ENCODE results near the gene STARD13.
"Not testable (repeated sequence)": the region's sequence is repeated elsewhere in the genome, so short reads cannot be mapped to it uniquely, and the experiment has no call there.

Gene STARD13

DNA sequence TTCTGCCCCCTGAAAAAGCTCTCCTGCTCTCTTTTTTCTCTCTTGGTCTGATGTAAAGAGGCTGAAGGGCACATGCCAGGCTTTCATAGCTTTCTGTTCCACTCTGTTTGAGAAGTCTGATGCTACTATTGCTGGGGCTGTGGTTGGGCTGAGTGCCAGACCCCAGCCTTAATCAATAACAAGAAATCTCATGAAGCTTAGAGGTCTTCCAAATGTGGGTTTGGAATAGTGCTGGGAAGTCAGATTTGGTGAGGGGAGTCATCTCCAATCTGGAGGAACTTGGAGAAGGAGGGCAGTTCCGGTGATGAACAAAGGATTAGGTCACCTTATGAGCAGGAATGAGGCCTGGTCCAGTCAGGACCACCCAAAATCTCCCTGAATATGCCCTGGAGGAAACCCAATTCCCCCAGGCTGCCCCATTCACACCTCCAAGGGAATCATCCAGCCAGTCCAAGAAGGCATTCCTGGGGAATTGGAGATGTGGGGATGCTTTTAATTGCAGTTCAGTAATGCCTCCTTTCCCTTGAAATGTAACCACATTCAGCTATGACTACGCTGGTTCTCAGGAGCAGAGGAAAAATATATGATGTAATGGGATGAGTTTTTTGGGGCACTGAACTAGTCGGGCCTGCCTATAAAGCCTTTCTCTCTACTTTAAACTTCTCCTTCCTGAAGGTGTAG, 102.0 kb downstream of the STARD13 start:
- DNase-seq, result no peak
- Histone ChIP-seq H3K9me3 (ENCODE audit: control insufficient read depth, low read length) (no peaks in the 10 kb centered on the region), H3K27me3 (replicated peaks; ENCODE audit: control insufficient read depth, insufficient read depth, low read length, poor library complexity, severe bottlenecking) (no peaks in the 10 kb centered on the region), H3K4me1 (ENCODE audit: control insufficient read depth, insufficient read depth, low read length, poor library complexity, severe bottlenecking) (no peaks in the 10 kb centered on the region), H3K4me3 (ENCODE audit: insufficient read depth, low read depth, low read length, poor library complexity, severe bottlenecking) (no peak overlapping the region), H3K36me3 (ENCODE audit: control insufficient read depth, insufficient read depth, low read length) (no peaks in the 10 kb centered on the region), H3K27ac (ENCODE audit: insufficient read depth, low read length, poor library complexity, severe bottlenecking) (no peak overlapping the region)

DNA sequence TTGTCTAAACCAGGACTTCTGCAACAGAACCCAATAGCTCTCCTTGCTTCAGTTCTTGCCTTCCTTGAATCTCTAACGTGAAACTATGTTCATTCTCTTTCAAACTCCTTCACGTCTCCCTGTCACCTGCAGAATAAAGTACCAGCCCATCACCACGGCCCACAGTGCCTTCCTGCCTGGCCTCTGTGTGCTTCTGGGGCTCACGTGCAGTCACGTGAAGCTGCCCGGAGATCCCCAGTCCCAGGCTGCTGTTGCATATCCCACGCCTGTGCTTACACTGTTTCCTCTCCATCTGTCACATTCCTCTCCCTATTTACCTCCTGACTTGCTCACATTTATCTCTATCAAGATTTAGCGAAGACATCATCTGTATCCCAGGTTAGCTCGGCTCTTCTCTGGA, 102.8 kb downstream of the STARD13 start:
- Histone ChIP-seq H3K27ac (ENCODE audit: insufficient read depth, low read length, poor library complexity, severe bottlenecking) (no peak overlapping the region), H3K36me3 (ENCODE audit: control insufficient read depth, insufficient read depth, low read length) (no peaks in the 10 kb centered on the region), H3K27me3 (replicated peaks; ENCODE audit: control insufficient read depth, insufficient read depth, low read length, poor library complexity, severe bottlenecking) (no peaks in the 10 kb centered on the region), H3K4me3 (ENCODE audit: insufficient read depth, low read depth, low read length, poor library complexity, severe bottlenecking) (no peak overlapping the region), H3K9me3 (ENCODE audit: control insufficient read depth, low read length) (no peaks in the 10 kb centered on the region), H3K4me1 (ENCODE audit: control insufficient read depth, insufficient read depth, low read length, poor library complexity, severe bottlenecking) (no peaks in the 10 kb centered on the region)
- DNase-seq, result no peak

DNA sequence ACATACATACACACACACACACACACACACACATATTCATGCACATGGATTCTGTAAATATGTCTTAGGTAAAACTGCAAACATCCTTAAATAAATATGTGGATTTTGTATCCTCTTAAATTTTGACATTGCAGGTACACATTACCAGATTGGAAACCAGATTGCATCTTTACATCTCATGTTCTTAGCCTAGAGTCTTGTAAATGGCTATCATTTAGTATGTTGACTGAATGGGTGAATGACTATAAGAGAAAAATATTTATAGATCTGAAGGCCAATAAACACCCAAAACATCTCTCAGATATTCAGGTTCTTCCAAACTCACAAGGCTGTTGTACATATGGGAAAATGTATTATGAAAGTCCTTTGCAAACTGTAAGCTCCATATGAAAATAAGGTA, 104.3 kb downstream of the STARD13 start:
- no peaks in the 10 kb centered on the region for H3K27me3 ChIP-seq (replicated peaks; ENCODE audit: control insufficient read depth, insufficient read depth, low read length, poor library complexity, severe bottlenecking)
- H3K27ac ChIP-seq (ENCODE audit: insufficient read depth, low read length, poor library complexity, severe bottlenecking), result no peak overlapping the region
- H3K4me3 ChIP-seq (ENCODE audit: insufficient read depth, low read depth, low read length, poor library complexity, severe bottlenecking), result no peak overlapping the region
- no peak for DNase-seq
- H3K4me1 ChIP-seq (ENCODE audit: control insufficient read depth, insufficient read depth, low read length, poor library complexity, severe bottlenecking), result no peaks in the 10 kb centered on the region
- no peaks in the 10 kb centered on the region for H3K9me3 ChIP-seq (ENCODE audit: control insufficient read depth, low read length)
- no peaks in the 10 kb centered on the region for H3K36me3 ChIP-seq (ENCODE audit: control insufficient read depth, insufficient read depth, low read length)

DNA sequence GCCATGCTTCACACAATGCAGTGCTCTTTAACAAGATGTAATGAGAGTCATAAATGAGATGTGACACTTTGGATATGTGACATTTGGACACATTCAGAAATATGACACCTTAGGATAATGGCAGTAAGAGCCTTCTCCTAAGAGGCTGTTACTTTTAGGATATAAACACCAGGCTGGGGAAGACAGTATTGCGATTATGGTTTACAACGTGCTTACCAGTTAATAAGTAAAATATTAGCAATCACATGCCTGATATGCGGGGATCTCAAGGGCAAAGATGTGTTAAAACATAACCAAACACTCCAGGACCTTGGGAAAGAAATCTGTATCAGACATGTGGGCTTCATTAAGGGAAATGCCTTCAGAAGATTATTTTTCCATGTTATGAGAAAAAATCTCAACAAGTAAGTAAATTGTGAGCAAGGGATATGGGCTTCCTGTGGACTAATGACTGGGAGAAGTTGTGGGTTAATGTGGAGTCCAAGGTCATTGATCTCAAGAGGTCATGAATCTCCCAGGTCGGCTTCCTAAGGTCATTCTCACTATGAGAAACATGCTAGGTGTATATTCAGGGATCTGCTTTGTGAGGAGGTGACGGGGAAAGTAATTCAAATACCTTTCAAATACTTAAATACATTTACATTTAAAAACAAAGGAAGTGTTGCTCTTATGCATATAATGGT, 105.3 kb downstream of the STARD13 start:
- H3K9me3 ChIP-seq (ENCODE audit: control insufficient read depth, low read length), result no peaks in the 10 kb centered on the region
- H3K36me3 ChIP-seq (ENCODE audit: control insufficient read depth, insufficient read depth, low read length), result no peaks in the 10 kb centered on the region
- H3K27me3 ChIP-seq (replicated peaks; ENCODE audit: control insufficient read depth, insufficient read depth, low read length, poor library complexity, severe bottlenecking), result no peaks in the 10 kb centered on the region
- H3K27ac ChIP-seq (ENCODE audit: insufficient read depth, low read length, poor library complexity, severe bottlenecking), result no peak overlapping the region
- no peak overlapping the region for H3K4me3 ChIP-seq (ENCODE audit: insufficient read depth, low read depth, low read length, poor library complexity, severe bottlenecking)
- no peak for DNase-seq
- H3K4me1 ChIP-seq (ENCODE audit: control insufficient read depth, insufficient read depth, low read length, poor library complexity, severe bottlenecking), result no peaks in the 10 kb centered on the region

DNA sequence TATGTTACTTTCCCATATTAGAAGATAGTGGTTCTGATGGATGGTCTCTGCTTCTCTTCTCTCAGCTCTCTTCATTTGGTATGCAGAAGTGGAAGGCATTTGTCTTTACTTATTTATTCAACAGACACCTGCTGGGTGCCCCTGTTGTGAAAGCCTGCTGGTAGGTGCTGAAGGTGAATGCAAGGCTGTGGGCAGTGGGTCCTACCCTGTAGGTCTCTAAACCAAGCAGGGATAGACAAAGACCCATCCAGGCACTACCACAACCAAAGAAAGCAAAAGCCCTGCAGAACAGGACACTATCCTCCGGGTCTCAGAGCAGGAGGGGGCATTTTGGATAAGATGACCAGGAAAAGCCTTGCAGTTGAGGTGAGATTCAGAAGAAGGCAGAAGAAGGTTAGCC, 106.1 kb downstream of the STARD13 start:
- no peak for DNase-seq
- H3K9me3 ChIP-seq (ENCODE audit: control insufficient read depth, low read length), result no peaks in the 10 kb centered on the region
- no peaks in the 10 kb centered on the region for H3K4me1 ChIP-seq (ENCODE audit: control insufficient read depth, insufficient read depth, low read length, poor library complexity, severe bottlenecking)
- no peak overlapping the region for H3K4me3 ChIP-seq (ENCODE audit: insufficient read depth, low read depth, low read length, poor library complexity, severe bottlenecking)
- no peak overlapping the region for H3K27ac ChIP-seq (ENCODE audit: insufficient read depth, low read length, poor library complexity, severe bottlenecking)
- H3K27me3 ChIP-seq (replicated peaks; ENCODE audit: control insufficient read depth, insufficient read depth, low read length, poor library complexity, severe bottlenecking), result no peaks in the 10 kb centered on the region
- H3K36me3 ChIP-seq (ENCODE audit: control insufficient read depth, insufficient read depth, low read length), result no peaks in the 10 kb centered on the region

DNA sequence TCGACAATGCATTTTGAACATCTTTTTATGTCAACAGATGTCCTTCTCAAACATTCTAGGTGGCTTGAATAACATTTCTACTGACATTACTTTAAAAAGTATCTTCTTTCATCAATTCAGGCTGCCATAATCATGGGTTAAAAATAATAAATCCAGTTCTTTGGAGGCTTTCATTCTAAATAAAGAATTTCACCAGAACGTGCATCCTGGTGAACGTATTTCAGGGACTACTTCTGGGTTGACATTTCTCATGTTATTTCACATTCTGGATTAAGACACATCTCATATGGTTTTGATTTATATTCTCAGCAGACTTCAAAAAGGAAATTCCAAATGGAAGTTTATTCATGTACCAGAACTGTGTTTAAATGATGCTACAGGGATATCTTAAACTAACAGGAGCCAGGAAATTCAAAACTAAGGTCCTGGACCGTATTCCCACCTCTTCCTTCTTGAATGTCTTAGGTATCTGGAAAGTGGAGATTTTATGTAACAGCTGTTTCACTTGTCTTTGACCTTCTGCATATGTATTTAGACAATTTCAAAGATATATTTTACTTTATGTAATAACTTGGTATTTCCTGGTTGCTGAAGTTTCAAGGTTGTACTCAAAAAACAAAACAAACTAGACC, 107.2 kb downstream of the STARD13 start:
- Histone ChIP-seq H3K9me3 (ENCODE audit: control insufficient read depth, low read length) (no peaks in the 10 kb centered on the region), H3K36me3 (ENCODE audit: control insufficient read depth, insufficient read depth, low read length) (no peaks in the 10 kb centered on the region), H3K4me1 (ENCODE audit: control insufficient read depth, insufficient read depth, low read length, poor library complexity, severe bottlenecking) (no peaks in the 10 kb centered on the region), H3K27me3 (replicated peaks; ENCODE audit: control insufficient read depth, insufficient read depth, low read length, poor library complexity, severe bottlenecking) (no peaks in the 10 kb centered on the region), H3K4me3 (ENCODE audit: insufficient read depth, low read depth, low read length, poor library complexity, severe bottlenecking) (no peak overlapping the region), H3K27ac (ENCODE audit: insufficient read depth, low read length, poor library complexity, severe bottlenecking) (no peak overlapping the region)
- DNase-seq, result no peak

DNA sequence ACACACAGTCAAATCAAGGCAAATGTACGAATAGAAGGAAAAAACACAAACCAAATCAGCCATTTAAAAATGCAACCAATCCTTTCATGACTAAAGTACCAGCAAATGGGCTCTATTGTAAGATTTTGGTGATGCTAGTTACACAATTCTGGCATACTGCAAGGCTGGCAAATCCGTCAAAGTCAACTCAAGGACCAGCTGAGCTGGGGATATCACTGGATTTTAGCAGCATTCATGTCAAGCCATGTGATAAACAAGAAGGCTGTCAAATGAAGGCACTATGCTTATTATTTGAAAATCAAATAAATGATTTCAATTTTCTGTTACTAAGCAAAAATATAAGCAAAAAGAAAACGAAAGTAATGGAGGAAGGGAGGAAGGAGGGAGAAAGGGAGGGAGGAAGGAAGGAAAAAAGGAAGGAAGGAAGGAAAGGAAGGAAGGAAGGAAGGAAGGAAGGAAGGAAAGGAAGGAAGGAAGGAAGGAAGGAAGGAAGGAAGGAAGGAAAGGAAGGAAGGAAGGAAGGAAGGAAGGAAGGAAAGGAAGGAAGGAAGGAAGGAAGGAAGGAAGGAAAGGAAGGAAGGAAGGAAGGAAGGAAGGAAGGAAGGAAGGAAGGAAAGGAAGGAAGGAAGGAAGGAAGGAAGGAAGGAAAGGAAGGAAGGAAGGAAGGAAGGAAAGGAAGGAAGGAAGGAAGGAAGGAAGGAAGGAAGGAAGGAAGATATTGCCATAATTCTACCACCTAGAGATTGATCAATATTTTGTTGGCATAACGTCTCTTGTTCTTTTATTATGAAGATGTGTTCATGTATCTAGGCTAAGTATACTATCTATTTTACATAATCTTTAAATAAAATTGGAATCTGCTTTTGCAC, 108.0 kb downstream of the STARD13 start:
- not testable (repeated sequence) for H3K4me3 ChIP-seq (ENCODE audit: insufficient read depth, low read depth, low read length, poor library complexity, severe bottlenecking); H3K4me1 ChIP-seq (ENCODE audit: control insufficient read depth, insufficient read depth, low read length, poor library complexity, severe bottlenecking)

DNA sequence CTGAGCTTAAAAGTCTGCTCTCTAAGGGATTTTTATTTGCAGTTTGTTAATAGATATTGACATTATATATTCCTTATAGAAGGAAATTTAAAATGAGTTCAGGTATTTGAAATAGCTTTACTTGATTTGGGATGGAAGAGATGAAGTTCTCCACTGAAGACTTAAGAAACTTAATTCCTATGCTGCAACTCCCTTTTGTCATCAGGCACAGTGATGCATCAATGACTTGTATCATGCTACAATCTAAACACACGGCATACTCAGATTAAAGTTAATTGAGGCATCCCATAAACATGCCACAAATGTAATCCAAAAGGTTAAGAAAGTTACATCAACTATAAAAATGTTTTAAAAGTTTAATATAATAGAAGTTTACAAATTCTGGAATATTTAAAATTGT, 109.0 kb downstream of the STARD13 start:
- DNase-seq, result no peak
- Histone ChIP-seq H3K36me3 (ENCODE audit: control insufficient read depth, insufficient read depth, low read length) (no peaks in the 10 kb centered on the region), H3K9me3 (ENCODE audit: control insufficient read depth, low read length) (no peaks in the 10 kb centered on the region), H3K27ac (ENCODE audit: insufficient read depth, low read length, poor library complexity, severe bottlenecking) (no peak overlapping the region), H3K4me1 (ENCODE audit: control insufficient read depth, insufficient read depth, low read length, poor library complexity, severe bottlenecking) (no peaks in the 10 kb centered on the region), H3K27me3 (replicated peaks; ENCODE audit: control insufficient read depth, insufficient read depth, low read length, poor library complexity, severe bottlenecking) (no peaks in the 10 kb centered on the region), H3K4me3 (ENCODE audit: insufficient read depth, low read depth, low read length, poor library complexity, severe bottlenecking) (no peak overlapping the region)

More for the DNA sequence above, 108.0 kb downstream of the STARD13 start:
- H3K9me3 ChIP-seq (ENCODE audit: control insufficient read depth, low read length); H3K36me3 ChIP-seq (ENCODE audit: control insufficient read depth, insufficient read depth, low read length); H3K27me3 ChIP-seq (replicated peaks; ENCODE audit: control insufficient read depth, insufficient read depth, low read length, poor library complexity, severe bottlenecking); DNase-seq; H3K27ac ChIP-seq (ENCODE audit: insufficient read depth, low read length, poor library complexity, severe bottlenecking): not testable (repeated sequence)

DNA sequence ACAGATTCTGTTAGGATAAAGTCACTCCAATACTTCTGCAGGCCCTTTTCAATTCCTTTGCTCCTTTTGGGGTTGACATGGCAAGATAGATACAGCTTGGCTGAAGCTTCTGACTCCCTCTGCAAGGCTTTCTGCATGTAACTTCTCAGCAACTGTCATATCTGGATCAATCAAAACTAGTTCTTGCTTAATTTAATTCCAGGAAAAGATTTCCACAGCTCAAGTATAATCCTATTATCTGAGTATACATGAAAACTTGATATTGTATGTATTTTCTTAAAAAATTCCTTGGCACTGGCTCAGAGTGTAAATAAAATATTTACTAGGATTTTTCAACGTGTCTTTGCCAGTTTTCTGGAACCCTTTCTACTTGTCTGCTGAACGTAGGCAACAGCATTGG, 109.6 kb downstream of the STARD13 start:
- no peaks in the 10 kb centered on the region for H3K9me3 ChIP-seq (ENCODE audit: control insufficient read depth, low read length)
- DNase-seq, result no peak
- H3K4me1 ChIP-seq (ENCODE audit: control insufficient read depth, insufficient read depth, low read length, poor library complexity, severe bottlenecking), result no peaks in the 10 kb centered on the region
- H3K36me3 ChIP-seq (ENCODE audit: control insufficient read depth, insufficient read depth, low read length), result no peaks in the 10 kb centered on the region
- no peak overlapping the region for H3K4me3 ChIP-seq (ENCODE audit: insufficient read depth, low read depth, low read length, poor library complexity, severe bottlenecking)
- no peaks in the 10 kb centered on the region for H3K27me3 ChIP-seq (replicated peaks; ENCODE audit: control insufficient read depth, insufficient read depth, low read length, poor library complexity, severe bottlenecking)
- H3K27ac ChIP-seq (ENCODE audit: insufficient read depth, low read length, poor library complexity, severe bottlenecking), result no peak overlapping the region
